Measurements from ENCODE around the gene ALX4.

ALX4 gene

DNA sequence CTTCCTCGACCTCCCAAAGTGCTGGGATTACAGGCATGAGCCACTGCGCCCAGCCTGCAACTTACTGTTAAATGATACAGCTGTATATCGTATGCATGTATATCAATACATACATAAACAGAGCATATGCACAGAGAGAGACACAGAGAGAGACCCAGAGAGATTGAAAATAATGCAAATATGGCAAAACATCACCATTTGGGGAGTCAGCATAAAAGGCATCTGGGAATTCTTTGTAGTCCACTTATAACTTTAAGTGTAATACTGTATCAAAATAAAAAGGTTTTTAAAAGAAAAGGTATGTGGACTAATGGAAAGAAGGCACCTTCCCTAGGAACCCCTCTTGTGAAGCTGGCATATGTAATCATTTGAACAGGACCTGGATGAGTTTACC, 21.8 kb downstream of the ALX4 start:
- no peak for DNase-seq

DNA sequence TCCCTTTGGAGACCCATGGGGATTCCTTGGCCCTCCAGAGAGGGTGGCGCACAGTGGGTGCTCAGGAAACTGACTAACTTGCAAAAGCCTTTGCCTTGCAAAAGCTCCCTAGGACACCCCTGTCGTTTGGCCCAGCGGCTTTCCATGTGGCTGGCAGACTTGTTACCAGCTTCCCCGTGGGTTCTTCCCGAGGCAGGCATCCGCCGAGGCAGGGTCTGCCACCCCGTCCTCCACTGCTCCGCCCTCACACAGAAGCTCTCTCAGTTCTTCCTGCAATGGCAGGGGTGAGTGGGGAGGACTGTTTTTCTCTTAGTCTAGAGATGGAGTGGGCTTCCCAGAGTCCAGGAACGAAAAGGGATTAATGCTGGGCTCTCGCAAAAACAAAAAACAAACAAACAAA, 23.0 kb downstream of the ALX4 start:
- DNase-seq, result no peak

DNA sequence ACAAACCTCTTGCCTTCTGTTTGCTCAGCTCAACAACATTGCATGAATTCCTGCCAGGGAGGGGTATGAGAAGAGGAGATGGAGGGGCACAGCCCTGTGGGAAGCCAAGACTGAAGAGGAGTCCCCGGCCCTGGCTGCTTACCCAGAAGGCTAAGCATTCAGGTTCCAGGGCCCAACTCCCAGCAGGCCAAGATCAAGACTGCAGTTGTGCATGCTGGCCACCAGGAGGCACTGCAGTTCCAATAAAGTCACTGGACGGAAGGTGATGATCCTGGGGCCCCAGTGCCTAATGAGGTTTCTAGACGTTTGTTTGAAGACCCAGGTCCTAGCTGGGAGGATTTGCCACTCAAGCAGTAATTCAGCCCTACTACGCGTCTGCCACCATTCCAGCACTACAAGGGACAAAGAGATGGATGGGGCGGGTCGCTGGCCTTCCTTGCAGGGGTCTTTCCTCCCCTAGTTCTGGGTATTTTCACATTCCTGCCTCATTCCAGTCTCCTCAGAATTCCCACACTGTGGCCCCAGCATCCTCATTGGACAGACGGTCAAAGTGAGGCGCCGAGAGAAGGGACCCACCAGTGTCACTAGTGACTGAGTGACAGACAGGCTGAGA, 23.6 kb downstream of the ALX4 start:
- DNase-seq, result peak; percentile 73

- DNase-seq, result no peak
Observed at GRCh38 chr11:44285756-44286155, 24.2 kb downstream of the ALX4 start.

DNA sequence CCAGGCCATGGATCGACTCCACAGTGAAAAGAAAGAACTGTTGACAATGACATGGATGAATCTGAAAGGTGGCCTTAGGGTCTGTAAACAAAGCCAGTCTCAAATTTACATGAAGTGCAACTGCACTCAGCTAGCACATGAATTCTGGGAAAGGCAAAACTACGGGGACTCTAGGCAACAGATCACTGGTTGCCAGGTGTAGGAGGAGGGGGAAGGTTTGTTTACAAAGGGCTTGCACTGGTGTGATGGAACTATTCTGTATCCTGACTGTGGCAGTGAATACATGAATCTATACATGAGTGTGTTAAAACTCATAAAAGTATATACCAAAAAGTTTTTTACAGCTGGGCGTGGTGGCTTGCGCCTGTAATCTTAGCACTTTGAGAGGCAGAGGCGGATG, 27.3 kb downstream of the ALX4 start:
- DNase-seq, result no peak

- no peak for DNase-seq
Observed at GRCh38 chr11:44281151-44281550, 28.8 kb downstream of the ALX4 start.

DNA sequence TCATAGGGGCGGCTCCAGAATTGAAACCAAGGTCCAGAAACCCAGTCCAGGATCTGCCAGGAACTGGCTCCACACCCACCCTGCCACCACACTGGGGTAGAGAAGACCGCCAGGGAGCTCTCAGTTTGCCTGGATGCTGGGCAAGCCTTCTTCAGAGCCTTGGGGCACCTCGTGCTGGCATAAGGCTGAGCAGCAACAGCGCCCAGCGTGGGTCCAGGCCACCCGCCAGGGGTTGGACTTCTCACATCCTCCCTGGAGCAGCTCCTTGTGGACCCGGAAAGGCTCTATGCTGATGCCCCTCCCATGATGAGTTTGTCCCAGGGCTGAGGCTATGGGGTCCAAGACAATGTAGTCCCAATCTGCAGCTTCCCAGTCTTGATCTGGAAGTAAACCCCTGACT, 29.7 kb downstream of the ALX4 start:
- no peak for DNase-seq

DNA sequence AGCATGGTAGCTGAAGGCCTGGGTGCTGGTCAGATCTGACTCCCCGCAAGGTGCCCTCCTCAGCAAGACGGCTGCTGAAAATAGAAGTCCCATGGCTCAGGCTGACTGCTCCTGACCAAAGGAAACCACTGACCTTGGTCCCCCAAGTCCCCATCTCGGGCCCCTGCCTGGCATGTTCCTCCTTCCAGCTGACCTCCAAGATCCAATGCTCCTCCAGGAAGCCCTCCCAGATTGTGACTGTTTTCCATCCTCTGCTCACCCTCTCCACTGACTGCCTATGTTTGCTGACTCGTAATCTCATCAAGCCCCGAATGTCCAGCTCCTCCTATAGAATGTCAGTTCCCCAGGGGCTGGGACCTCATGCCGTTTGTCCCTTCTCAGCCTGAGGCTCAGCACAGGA, 30.5 kb downstream of the ALX4 start:
- DNase-seq, result no peak

DNA sequence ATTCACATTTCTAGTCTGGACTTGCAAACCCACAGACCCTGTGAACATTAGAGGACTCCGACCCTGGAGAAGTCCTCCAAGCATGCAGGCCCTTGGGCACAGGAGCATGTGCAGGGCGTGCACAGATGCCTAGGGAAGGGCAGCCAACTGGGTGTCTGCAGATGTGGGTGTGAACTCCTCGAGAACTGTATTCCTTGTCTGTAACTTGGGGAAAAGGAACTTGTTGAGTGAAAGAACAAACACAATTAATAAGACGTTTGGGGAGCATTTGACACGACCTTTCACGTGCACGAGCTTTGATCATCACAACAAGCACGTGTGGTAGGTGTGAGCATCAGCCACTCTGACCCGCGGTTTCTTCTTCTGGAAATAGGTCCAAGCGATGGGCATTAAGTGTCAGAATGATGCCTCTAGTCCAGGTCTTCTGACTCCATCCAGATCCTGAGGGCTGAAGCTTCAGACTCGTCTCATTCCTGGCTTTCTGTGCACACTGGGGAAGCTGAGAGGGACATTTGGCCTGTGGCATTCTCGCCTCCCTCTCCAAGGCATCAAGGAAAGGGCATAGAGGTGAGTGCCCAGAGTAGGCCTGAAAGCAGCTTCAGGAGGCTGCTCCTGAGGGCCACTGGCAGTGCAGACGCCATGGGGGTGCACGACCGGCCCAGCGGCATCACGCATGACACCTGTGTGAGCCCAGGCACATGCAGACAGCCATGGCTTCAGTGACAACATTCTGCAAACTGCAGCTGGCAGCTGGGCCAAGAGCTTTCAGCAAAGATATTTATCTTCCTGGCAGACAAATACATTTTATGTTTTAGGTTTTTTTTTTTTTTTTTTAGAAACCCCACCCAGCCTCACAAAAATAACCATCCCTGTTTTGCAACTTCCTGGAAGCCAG, 32.5 kb downstream of the ALX4 start:
- no peak for DNase-seq

DNA sequence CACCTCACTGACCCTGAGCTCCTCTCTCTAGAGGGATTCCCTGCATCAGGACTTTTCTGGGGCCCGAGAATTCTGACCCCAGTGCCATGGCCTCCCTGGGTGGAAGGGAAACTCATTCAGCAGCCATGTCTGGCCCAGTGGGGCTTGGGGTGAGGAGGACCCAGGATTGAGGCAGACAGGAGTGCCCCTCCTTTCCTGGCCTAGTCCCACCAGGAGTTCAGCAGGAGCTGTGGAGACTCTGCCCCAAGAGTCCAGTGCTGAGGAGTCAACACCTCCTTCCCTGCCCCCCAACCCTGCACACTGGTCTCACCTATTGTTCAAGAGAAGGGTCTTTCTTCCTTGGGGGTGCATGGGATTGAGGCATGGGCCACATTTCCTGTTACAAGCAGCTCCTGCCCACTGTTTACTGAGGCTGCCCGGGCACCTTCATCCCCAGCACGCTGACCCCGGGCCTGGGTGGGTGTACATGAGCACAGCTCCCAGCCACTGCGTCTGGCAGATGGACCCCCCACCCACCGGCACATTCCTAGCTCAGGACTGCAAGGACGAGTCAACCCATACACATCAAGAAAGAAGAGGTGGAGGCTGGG, 33.9 kb downstream of the ALX4 start:
- no peak for DNase-seq

DNA sequence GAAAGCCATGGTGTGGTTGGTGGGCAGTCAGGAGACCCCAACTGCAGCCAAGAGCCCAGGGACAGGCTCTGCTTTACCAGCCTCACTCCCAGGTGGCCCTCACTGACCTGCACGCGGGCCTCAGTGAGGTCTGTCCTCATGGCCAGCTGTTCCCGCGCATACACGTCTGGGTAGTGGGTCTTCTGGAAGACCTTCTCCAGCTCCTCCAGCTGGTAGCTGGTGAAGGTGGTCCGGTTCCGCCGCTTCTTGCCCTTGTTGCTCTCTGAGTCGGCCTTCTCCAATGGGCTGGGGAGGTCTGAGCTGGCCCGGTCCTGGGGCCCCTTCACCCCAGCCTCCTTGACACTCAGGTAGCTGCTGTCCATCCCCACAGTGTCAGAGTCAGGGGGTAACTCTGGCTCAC, 34.7 kb downstream of the ALX4 start:
- no peak for DNase-seq

- no peak for DNase-seq
Observed at GRCh38 chr11:44274404-44274803, 35.5 kb downstream of the ALX4 start.

- DNase-seq, result no peak
Observed at GRCh38 chr11:44271286-44271685, 38.7 kb downstream of the ALX4 start.

- DNase-seq, result no peak
Observed at GRCh38 chr11:44270403-44271273, 39.3 kb downstream of the ALX4 start.

- DNase-seq, result no peak
Observed at GRCh38 chr11:44269369-44270351, 40.3 kb downstream of the ALX4 start.

DNA sequence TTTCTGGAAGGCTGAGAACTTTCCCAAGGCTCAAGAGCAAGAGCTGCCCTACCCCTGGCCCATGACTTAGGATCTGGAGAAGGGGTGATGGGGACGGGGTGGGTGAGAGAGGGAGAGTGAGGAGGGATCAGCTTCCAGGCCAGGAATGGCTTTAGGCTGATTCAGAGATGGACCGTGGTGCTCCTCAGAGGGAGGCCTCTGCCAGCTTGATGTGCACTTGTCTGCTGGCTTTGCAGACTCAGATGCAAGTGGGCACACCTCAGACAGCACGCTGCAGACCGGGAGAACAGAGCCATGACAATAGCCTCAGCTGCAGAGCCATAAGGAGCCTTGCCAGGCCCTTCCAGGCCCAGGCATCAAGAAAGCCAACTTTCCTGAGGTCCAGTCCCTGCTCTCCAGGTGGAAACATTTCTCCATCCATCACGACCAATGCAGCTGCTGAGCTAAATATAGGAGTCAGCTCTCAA, 41.3 kb downstream of the ALX4 start:
- no peak for DNase-seq

GRCh38 chr11:44267750-44268613, 42.0 kb downstream of the ALX4 start:
- no peak for DNase-seq

DNA sequence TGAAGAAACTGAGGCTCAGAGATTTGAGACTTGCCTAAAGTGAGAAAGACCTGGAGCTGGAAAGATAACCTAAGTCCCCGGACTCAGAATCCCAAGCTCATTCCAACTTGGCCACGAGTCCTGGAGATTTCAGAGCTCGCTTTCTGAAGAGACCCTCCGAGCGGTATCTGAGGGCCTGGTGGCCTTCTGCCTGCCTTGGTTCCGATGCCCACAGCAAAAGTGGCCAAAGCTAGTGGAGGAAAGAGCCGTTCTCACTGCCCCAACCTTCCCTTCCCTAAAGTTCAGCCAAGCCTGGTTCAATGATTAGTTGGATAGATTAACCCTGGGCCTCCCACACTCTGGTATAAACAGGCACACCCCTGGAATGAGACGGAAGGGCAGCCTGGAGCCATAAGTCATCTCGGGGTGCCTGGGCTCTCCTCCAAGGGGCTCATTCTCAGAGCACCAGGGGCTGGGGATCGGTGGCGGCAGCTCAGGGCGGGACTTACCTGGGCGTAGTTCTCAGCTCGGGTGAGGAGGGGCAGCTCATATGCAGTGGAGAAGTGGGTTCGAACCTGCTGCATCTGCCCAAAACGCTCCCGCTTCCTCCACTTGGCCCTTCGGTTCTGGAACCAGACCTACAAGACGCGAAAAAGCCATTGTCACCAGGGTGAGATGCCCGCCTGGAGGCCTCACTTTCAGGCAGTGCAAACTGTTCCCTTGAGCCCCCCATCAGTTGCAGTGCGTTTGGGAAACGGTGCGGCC, 42.8 kb downstream of the ALX4 start:
- no peak for DNase-seq

DNA sequence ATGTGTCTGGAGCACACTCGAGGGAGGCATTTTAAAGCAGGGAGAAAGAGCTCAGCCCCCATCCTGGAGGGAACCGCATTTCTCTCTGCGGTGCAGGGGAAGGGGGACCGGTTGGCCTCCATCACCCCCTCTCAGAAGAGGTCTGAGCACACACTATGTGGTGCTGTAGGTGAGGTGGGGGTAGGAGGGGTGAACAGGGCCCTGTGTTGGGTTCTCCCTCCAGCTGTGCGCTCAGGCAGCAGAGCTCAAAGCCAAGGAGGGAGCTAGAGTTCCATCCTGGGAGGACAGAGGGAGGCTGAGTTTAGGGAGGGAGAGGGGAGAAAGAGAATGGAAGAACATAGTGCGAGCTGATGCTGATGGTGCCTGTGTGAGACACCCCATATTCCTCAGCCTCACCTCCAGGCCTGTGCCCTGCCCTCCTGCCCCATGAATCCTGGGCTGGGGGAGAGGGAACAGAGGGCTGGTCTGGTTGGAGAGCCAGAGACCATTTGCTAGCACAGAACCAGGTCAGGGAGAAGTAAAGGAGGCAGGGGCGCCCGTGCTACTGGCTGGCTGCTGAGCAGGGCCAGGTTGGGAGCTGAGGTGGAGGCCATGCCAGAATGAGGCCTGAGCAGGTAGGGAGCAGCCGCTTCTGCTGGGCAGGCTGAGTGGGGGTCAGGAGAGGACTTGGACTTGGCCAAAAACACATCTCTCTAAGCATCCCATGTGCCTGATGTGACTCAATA, 43.7 kb downstream of the ALX4 start:
- DNase-seq, result no peak
